ENCODE data around the gene ANKH.

ANKH gene

GRCh38 chr5:14659821-14660607 lies 211.6 kb downstream of the ANKH start:
- DNase-seq: no peak

- no peak for DNase-seq
Measured at GRCh38 chr5:14656898-14657297, 214.7 kb downstream of the ANKH start.

- DNase-seq: no peak
Measured at GRCh38 chr5:14655146-14655741, 216.3 kb downstream of the ANKH start.

Measured in NCI-H2171 (cell line).